HCT116 (cell line): ENCODE measurements around the gene DDX23. TPM values are rescaled to one million over a fixed set of nuclear protein-coding genes. Genes with fewer than 3 reads are reported as not detected.

Source experiments
- ATAC-seq: fragments of 200-7000 bp; cut with Tn5 transposase; 2 replicates; pipeline ENCODE4 v1.9.1; 2020; ENCODE audit warnings: mild to moderate bottlenecking, moderate library complexity
- BruUV-seq: library from RNA; stranded (reverse); fragments of 400-500 nt; replicated peaks from 2 replicates; lab custom pipeline; 2021; lab: Mats Ljungman, UMichigan
- CTCF ChIA-PET: fragments of 300-600 bp; sonication (Branson Sonifier 250); formaldehyde crosslinking; loops from one replicate; lab custom pipeline; 2021; ENCODE audit warnings: antibody characterized with exemption; lab: Charles Lee
- POLR2A ChIA-PET: fragments of 300-600, 350-600 bp; sonication (Branson Sonifier 250); formaldehyde crosslinking; loops from one replicate; lab custom pipeline; 2021; ENCODE audit warnings: antibody characterized with exemption; lab: Charles Lee
- RAD21 ChIA-PET, 2 experiments: fragments of 300-600 bp; sonication (Branson Sonifier 250); formaldehyde crosslinking; loops; one replicate each; lab custom pipeline; 2023; ENCODE audit warnings: low total read pairs in 2 of 2; ENCODE audit not compliant: uncharacterized antibody in 2 of 2, unreplicated experiment in 2 of 2, low non-redundant PET in 1 of 2; lab: Charles Lee
- DNase-seq: peaks from one replicate; pipeline ENCODE4 v3.0.0-alpha.2; 2010; ENCODE audit warnings: low read depth, low spot score
- H2AFZ ChIP-seq: fragments of 200-600 bp; shearing (Covaris generic), sonication (generic); 2 replicates; pipeline ENCODE4 v1.6.1; 2017; ENCODE audit warnings: low read depth, mixed run types, mixed read lengths, antibody characterized with exemption, low read length; ENCODE audit not compliant: poor library complexity, severe bottlenecking
- H3K27ac ChIP-seq: 2 replicates; pipeline ENCODE4 v1.5.1; 2012; ENCODE audit warnings: low read depth, low read length
- H3K27me3 ChIP-seq: fragments of 200-600 bp; sonication (generic); 2 replicates; pipeline ENCODE4 v1.6.1; 2016; ENCODE audit warnings: mixed run types, low read length, mixed read lengths; ENCODE audit not compliant: insufficient read depth
- H3K36me3 ChIP-seq, 2 experiments: fragments of 200-500 bp in 1 of 2; fragments of 200-600 bp in 1 of 2; sonication (Bioruptor generic) in 1 of 2; sonication (generic) in 1 of 2; 2 replicates each; pipeline versions ENCODE4 v1.5.1 to v1.6.1; 2014 to 2016; ENCODE audit warnings: low read length in 2 of 2, inconsistent platforms in 1 of 2, mixed read lengths in 1 of 2, mixed run types in 1 of 2; ENCODE audit not compliant: insufficient read depth in 2 of 2, control insufficient read depth in 1 of 2
- H3K4me1 ChIP-seq, 2 experiments: fragments of 200-600 bp in 1 of 2; sonication (generic) in 1 of 2; 2 replicates each; pipeline versions ENCODE4 v1.5.1 to v1.6.1; 2012 to 2017; ENCODE audit warnings: low read length in 2 of 2, inconsistent platforms in 1 of 2, mild to moderate bottlenecking in 1 of 2, mixed read lengths in 1 of 2, mixed run types in 1 of 2, moderate library complexity in 1 of 2; ENCODE audit not compliant: insufficient read depth in 2 of 2, control insufficient read depth in 1 of 2
- H3K4me2 ChIP-seq: fragments of 200-600 bp; sonication (generic); 2 replicates; pipeline ENCODE4 v1.6.1; 2017; ENCODE audit warnings: mixed run types, low read length, mixed read lengths
- H3K4me3 ChIP-seq, 2 experiments: fragments of 200-600 bp in 1 of 2; sonication (generic) in 1 of 2; replicated peaks in 1 of 2; 2 replicates each; pipeline ENCODE4 v1.5.1; 2011 to 2016; ENCODE audit warnings: low read length in 2 of 2, control low read depth in 1 of 2, low read depth in 1 of 2, mild to moderate bottlenecking in 1 of 2, mixed read lengths in 1 of 2, mixed run types in 1 of 2
- H3K79me2 ChIP-seq: fragments of 200-600 bp; sonication (generic); 2 replicates; pipeline ENCODE4 v1.6.1; 2017; ENCODE audit warnings: mild to moderate bottlenecking, mixed run types, low read length, moderate library complexity, mixed read lengths; ENCODE audit not compliant: insufficient read depth
- H3K9ac ChIP-seq: fragments of 200-600 bp; sonication (generic); 2 replicates; pipeline ENCODE4 v1.6.1; 2016; ENCODE audit warnings: low read length, mixed read lengths
- H3K9me2 ChIP-seq: fragments of 200-600 bp; sonication (generic), shearing (Covaris generic); 2 replicates; pipeline ENCODE4 v1.6.1; 2017; ENCODE audit warnings: mixed run types, mild to moderate bottlenecking, moderate library complexity; ENCODE audit not compliant: insufficient read depth
- H3K9me3 ChIP-seq, 2 experiments: fragments of 200-500 bp in 1 of 2; fragments of 200-600 bp in 1 of 2; sonication (Bioruptor generic) in 1 of 2; sonication (generic) in 1 of 2; 2 replicates each; pipeline ENCODE4 v1.6.1; 2014 to 2017; ENCODE audit warnings: low read length in 2 of 2, mixed read lengths in 2 of 2, inconsistent platforms in 1 of 2, low read depth in 1 of 2, mild to moderate bottlenecking in 1 of 2, mixed run types in 1 of 2, moderate library complexity in 1 of 2; ENCODE audit not compliant: control insufficient read depth in 1 of 2, insufficient read depth in 1 of 2
- H4K20me1 ChIP-seq: fragments of 200-600 bp; sonication (generic), shearing (Covaris generic); 2 replicates; pipeline ENCODE4 v1.6.1; 2017; ENCODE audit warnings: mixed run types, mild to moderate bottlenecking, moderate library complexity; ENCODE audit not compliant: insufficient read depth
- CBX3 ChIP-seq: IDR thresholded peaks from 2 replicates; pipeline ENCODE4 v1.6.1; 2012; ENCODE audit warnings: low read depth
- EZH2 ChIP-seq: fragments of 200-600 bp; sonication (generic); IDR thresholded peaks from 2 replicates; pipeline ENCODE4 v1.6.1; 2017; ENCODE audit warnings: antibody characterized with exemption, mixed run types
- FOSL1 ChIP-seq: IDR thresholded peaks from 2 replicates; pipeline ENCODE4 v1.6.1; 2012; ENCODE audit warnings: low read depth
- JUND ChIP-seq: IDR thresholded peaks from 2 replicates; pipeline ENCODE4 v1.6.1; 2012
- POLR2AphosphoS5 ChIP-seq: IDR thresholded peaks from 2 replicates; pipeline ENCODE4 v1.6.1; 2011; ENCODE audit warnings: mild to moderate bottlenecking, low read depth, low read length, moderate library complexity
- SP1 ChIP-seq: IDR thresholded peaks from 2 replicates; pipeline ENCODE4 v1.6.1; 2012; ENCODE audit warnings: low read depth
- TCF7L2 ChIP-seq: IDR thresholded peaks from 2 replicates; pipeline ENCODE4 v1.7.0; 2011; ENCODE audit warnings: borderline replicate concordance, inconsistent platforms; ENCODE audit not compliant: insufficient read depth, insufficient read length; ENCODE audit errors: extremely low read depth
- YY1 ChIP-seq: IDR thresholded peaks from 2 replicates; pipeline ENCODE4 v1.6.1; 2011; ENCODE audit warnings: low read length, low read depth, moderate library complexity, mild to moderate bottlenecking; ENCODE audit not compliant: insufficient replicate concordance; ENCODE audit errors: extremely low read depth
- ZFX ChIP-seq: fragments of 450-650 bp; IDR thresholded peaks from 2 replicates; pipeline ENCODE4 v1.6.1; 2017
- ZNF274 ChIP-seq: fragments of 200-500 bp; sonication (Bioruptor generic); IDR thresholded peaks from 2 replicates; pipeline ENCODE4 v1.6.1; 2014; ENCODE audit warnings: mild to moderate bottlenecking, low read depth, low read length, inconsistent platforms
- intact Hi-C: fragments of 100-400 bp; cut with micrococcal nuclease; formaldehyde crosslinking; loops from 2 replicates; pipeline ENCODE4 v1.10.0; 2022
- total RNA-seq: library from RNA; stranded (reverse); gene quantifications from one replicate; pipeline ENCODE4 v1.2.1, GENCODE V29; 2021; ENCODE audit not compliant: unreplicated experiment
- TF ChIP-seq, protein P1 (sequence below): IDR thresholded peaks from 2 replicates; pipeline ENCODE4 v1.6.1; 2012
- TF ChIP-seq, protein P2 (sequence below): IDR thresholded peaks from 2 replicates; pipeline ENCODE4 v1.6.1; 2011; ENCODE audit warnings: mild to moderate bottlenecking, low read length, moderate library complexity; ENCODE audit not compliant: insufficient replicate concordance; ENCODE audit errors: extremely low read depth
- TF ChIP-seq, protein P3 (sequence below): IDR thresholded peaks from 2 replicates; pipeline ENCODE4 v1.6.1; 2012; ENCODE audit warnings: low read depth

DDX23 gene
- total RNA-seq, 1 experiment from 2014 or later = 75.0 TPM

DNA sequence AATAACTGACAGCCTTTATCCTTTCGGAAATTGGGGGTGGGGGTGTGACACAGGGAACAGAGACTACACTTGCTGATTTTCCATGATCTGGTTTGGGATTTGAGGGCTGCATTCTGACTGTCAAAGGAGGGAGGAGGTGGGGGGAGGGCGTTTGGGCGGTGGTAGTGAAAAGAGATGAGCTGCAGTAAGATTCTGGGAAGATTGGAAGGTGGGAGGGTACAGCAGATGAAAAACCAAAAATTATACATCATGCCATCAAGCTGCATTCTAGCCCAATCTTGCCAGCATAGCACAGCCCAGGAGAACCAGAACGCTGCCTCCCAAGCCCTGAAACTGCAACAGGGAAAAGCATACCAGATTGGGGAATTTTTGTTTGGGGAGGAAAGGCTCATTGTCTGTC is 11.3 kb upstream of the DDX23 start:
- H3K4me2 ChIP-seq = no peak overlapping the region
- H3K79me2 ChIP-seq = no peaks in the 10 kb centered on the region
- H3K4me3 ChIP-seq = no peak overlapping the region
- H2AFZ ChIP-seq = no peak overlapping the region
- TF ChIP-seq JUND = no peak
- no peak for TF ChIP-seq YY1
- TF ChIP-seq FOSL1 = no peak
- TF ChIP-seq ZNF274 = no peak
- TF ChIP-seq ZFX = no peak
- TF ChIP-seq SP1 = no peak
- TF ChIP-seq, protein P1, sequence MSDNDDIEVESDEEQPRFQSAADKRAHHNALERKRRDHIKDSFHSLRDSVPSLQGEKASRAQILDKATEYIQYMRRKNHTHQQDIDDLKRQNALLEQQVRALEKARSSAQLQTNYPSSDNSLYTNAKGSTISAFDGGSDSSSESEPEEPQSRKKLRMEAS = no peak
- TF ChIP-seq CBX3 = no peak
- H3K36me3 ChIP-seq = no peaks in the 10 kb centered on the region
- no peaks in the 10 kb centered on the region for H3K9me3 ChIP-seq
- ATAC-seq = no peak
- peaks cover 3 to 18% of the 10 kb centered on the region in 2 experiments; a peak in 2 of 4 replicates for H3K4me1 ChIP-seq
- BruUV-seq = no TSS peak
- CTCF ChIA-PET = interaction anchor here (3.3 kb wide), 1 partner anchor 11 kb away, joined by 15 read pairs; the partner anchor contains the start of gene DDX23
- H3K27ac ChIP-seq = no peak overlapping the region
- RAD21 ChIA-PET = no interaction called here
- H3K27me3 ChIP-seq = peaks cover 10% of the 10 kb centered on the region; the same call in 1 of the 2 replicates
- POLR2A ChIA-PET = no interaction called here
- H4K20me1 ChIP-seq = no peaks in the 10 kb centered on the region
- no peak overlapping the region for H3K9ac ChIP-seq
- intact Hi-C loops = no loop called here
- no peaks in the 10 kb centered on the region for H3K9me2 ChIP-seq
- DNase-seq = no peak

DNA sequence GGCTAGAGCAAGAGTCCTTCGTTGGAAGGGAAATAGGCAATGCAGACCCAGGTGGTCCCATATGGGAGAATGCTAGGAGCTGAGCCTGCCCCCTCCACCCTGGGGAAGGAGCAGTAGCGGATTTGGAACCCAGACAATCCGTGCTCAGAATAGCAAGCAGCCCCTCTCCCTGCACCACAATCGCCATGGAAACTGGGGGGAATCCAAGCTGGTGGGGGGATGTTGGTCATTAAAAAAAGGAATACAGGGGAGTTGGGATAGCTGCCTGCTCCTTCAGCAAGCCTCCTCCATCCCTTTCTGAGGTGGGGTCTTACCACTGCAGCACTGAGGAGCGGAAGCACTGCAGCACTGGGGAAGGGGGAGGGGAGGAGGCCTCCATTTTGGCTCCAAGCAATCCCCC is 10.8 kb upstream of the DDX23 start:
- DNase-seq = no peak
- H3K9me2 ChIP-seq = no peaks in the 10 kb centered on the region
- POLR2A ChIA-PET = no interaction called here
- no peak for TF ChIP-seq POLR2AphosphoS5
- TF ChIP-seq SP1 = no peak
- no peak for TF ChIP-seq TCF7L2
- TF ChIP-seq, protein P2, sequence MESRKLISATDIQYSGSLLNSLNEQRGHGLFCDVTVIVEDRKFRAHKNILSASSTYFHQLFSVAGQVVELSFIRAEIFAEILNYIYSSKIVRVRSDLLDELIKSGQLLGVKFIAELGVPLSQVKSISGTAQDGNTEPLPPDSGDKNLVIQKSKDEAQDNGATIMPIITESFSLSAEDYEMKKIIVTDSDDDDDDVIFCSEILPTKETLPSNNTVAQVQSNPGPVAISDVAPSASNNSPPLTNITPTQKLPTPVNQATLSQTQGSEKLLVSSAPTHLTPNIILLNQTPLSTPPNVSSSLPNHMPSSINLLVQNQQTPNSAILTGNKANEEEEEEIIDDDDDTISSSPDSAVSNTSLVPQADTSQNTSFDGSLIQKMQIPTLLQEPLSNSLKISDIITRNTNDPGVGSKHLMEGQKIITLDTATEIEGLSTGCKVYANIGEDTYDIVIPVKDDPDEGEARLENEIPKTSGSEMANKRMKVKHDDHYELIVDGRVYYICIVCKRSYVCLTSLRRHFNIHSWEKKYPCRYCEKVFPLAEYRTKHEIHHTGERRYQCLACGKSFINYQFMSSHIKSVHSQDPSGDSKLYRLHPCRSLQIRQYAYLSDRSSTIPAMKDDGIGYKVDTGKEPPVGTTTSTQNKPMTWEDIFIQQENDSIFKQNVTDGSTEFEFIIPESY = no peak
- TF ChIP-seq ZFX = no peak
- no peak for TF ChIP-seq EZH2
- TF ChIP-seq, protein P3, sequence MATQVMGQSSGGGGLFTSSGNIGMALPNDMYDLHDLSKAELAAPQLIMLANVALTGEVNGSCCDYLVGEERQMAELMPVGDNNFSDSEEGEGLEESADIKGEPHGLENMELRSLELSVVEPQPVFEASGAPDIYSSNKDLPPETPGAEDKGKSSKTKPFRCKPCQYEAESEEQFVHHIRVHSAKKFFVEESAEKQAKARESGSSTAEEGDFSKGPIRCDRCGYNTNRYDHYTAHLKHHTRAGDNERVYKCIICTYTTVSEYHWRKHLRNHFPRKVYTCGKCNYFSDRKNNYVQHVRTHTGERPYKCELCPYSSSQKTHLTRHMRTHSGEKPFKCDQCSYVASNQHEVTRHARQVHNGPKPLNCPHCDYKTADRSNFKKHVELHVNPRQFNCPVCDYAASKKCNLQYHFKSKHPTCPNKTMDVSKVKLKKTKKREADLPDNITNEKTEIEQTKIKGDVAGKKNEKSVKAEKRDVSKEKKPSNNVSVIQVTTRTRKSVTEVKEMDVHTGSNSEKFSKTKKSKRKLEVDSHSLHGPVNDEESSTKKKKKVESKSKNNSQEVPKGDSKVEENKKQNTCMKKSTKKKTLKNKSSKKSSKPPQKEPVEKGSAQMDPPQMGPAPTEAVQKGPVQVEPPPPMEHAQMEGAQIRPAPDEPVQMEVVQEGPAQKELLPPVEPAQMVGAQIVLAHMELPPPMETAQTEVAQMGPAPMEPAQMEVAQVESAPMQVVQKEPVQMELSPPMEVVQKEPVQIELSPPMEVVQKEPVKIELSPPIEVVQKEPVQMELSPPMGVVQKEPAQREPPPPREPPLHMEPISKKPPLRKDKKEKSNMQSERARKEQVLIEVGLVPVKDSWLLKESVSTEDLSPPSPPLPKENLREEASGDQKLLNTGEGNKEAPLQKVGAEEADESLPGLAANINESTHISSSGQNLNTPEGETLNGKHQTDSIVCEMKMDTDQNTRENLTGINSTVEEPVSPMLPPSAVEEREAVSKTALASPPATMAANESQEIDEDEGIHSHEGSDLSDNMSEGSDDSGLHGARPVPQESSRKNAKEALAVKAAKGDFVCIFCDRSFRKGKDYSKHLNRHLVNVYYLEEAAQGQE = no peak
- TF ChIP-seq YY1 = no peak
- TF ChIP-seq, protein P1 = no peak
- TF ChIP-seq JUND = no peak
- TF ChIP-seq ZNF274 = no peak
- no peak for TF ChIP-seq FOSL1

More for the DNA sequence above, 10.8 kb upstream of the DDX23 start:
- Histone ChIP-seq H4K20me1 (no peaks in the 10 kb centered on the region), H3K79me2 (no peaks in the 10 kb centered on the region), H3K4me2 (no peak overlapping the region), H3K27me3 (peaks cover 10% of the 10 kb centered on the region; the same call in 1 of the 2 replicates), H2AFZ (no peak overlapping the region), H3K9ac (no peak overlapping the region), H3K27ac (no peak overlapping the region), H3K4me3 (no peak overlapping the region), H3K4me1 (peaks cover 3 to 18% of the 10 kb centered on the region in 2 experiments; a peak in 2 of 4 replicates), H3K9me3 (no peaks in the 10 kb centered on the region), H3K36me3 (no peaks in the 10 kb centered on the region)
- intact Hi-C loops = no loop called here
- BruUV-seq = no TSS peak
- ChIA-PET CTCF (no interaction called here), RAD21 (no interaction called here)
- ATAC-seq = no peak
